Upper lobe of left lung (tissue), 6 donors: ENCODE data around the gene NUDT5. TPM values are rescaled to one million over a fixed set of nuclear protein-coding genes. Genes with fewer than 3 reads are reported as not detected.

ENCODE experiments used
- ATAC-seq, 2 donors: fragments of 200-7000 bp; cut with Tn5 transposase; one replicate each; pipeline ENCODE4 v1.9.1; 2022; ENCODE audit warnings: mild to moderate bottlenecking in 2 of 2, moderate library complexity in 2 of 2; ENCODE audit not compliant: low FRiP score in 2 of 2
- DNase-seq, 2 donors: peaks; one replicate each; pipeline ENCODE4 v3.0.0-alpha.2; 2019 to 2020
- H3K27ac ChIP-seq, 4 donors: fragments of 200-600 bp; sonication (generic); one replicate each; pipeline ENCODE4 v1.5.1; 2016 to 2019
- H3K27me3 ChIP-seq, 4 donors: fragments of 200-600 bp; sonication (generic); one replicate each; pipeline ENCODE4 v1.5.1; 2017 to 2019
- H3K36me3 ChIP-seq, 4 donors: fragments of 200-600 bp; sonication (generic); one replicate each; pipeline ENCODE4 v1.5.1; 2016 to 2019
- H3K4me1 ChIP-seq, 4 donors: fragments of 200-600 bp; sonication (generic); one replicate each; pipeline ENCODE4 v1.5.1; 2018 to 2019
- H3K4me3 ChIP-seq, 4 donors: fragments of 200-600 bp; sonication (generic); one replicate each; pipeline ENCODE4 v1.5.1; 2017 to 2019; ENCODE audit warnings: mild to moderate bottlenecking in 2 of 4, moderate library complexity in 1 of 4
- H3K9me3 ChIP-seq, 4 donors: fragments of 200-600 bp; sonication (generic); one replicate each; pipeline ENCODE4 v1.5.1; 2018 to 2019
- CTCF ChIP-seq, 6 experiments: fragments of 450-650 bp in 4 of 6; fragments of 200-600 bp in 2 of 6; sonication (generic) in 2 of 6; IDR thresholded peaks; one replicate each; pipeline ENCODE4 v1.5.1; 2016 to 2019; ENCODE audit warnings: antibody characterized with exemption in 6 of 6
- EP300 ChIP-seq, 4 donors: sonication (generic); formaldehyde crosslinking; IDR thresholded peaks; one replicate each; pipeline ENCODE4 v1.5.1; 2017; ENCODE audit warnings: antibody characterized with exemption in 4 of 4, control low read depth in 2 of 4
- POLR2A ChIP-seq, 4 donors: fragments of 450-650 bp; IDR thresholded peaks; one replicate each; pipeline ENCODE4 v1.5.1; 2016 to 2017; ENCODE audit warnings: antibody characterized with exemption in 4 of 4, mild to moderate bottlenecking in 2 of 4
- POLR2AphosphoS5 ChIP-seq, 2 donors: sonication (generic); formaldehyde crosslinking; IDR thresholded peaks; one replicate each; pipeline ENCODE4 v1.5.1; 2017; ENCODE audit warnings: antibody characterized with exemption in 2 of 2
- WGBS, 2 donors: methylation state at CpG; one replicate each; pipeline ENCODE4 v1.1.5; 2017 to 2018; 5-methylcytosine and 5-hydroxymethylcytosine counted together
- small RNA-seq, 4 donors: library from RNA; depleted of rRNA; stranded (forward); fragments of <200 nt; gene quantifications; one replicate each; pipeline ENCODE3, GENCODE V24; 2016
- total RNA-seq, 6 donors: library from RNA; depleted of rRNA in 4 of 6; stranded (reverse); fragments of >200 nt in 4 of 6; gene quantifications; one replicate each; pipeline versions ENCODE4 v1.1.0 to v1.2.1, GENCODE V29; 2016 to 2021
- donor health status: DM: no; HTN: no; CAD: no; lungs with moderate emphysema.
- donor health status: DM: no; HTN: yes; CAD: no; lungs with severe emphysema.

NUDT5 gene
- total RNA-seq, 6 donors from 2014 or later, result 13.5 to 50.4 (median 45.4) TPM

- TF ChIP-seq CTCF (IDR thresholded peaks at IDR 0.05) (no peak), POLR2A (IDR thresholded peaks at IDR 0.05) (no peak), POLR2AphosphoS5 (IDR thresholded peaks at IDR 0.05) (no peak), EP300 (IDR thresholded peaks at IDR 0.05) (no peak)
- 79 to 82% methylated on average over 3 of the region's 3 CpGs for WGBS, 2 donors
- no peaks in the 10 kb centered on the region for H3K27me3 ChIP-seq
- H3K9me3 ChIP-seq, result no peaks in the 10 kb centered on the region
- H3K27ac ChIP-seq, result no peak overlapping the region
- peaks cover 0 to under 1% (median 0%) of the 10 kb centered on the region in 4 donors for H3K4me1 ChIP-seq
- H3K4me3 ChIP-seq, result no peak overlapping the region
- H3K36me3 ChIP-seq, result peaks cover 3 to 46% (median 9%) of the 10 kb centered on the region in 4 donors
- no peak for ATAC-seq
- DNase-seq, result no peak
Observed at GRCh38 chr10:12135631-12136030, 60.1 kb downstream of the NUDT5 start.

GRCh38 chr10:12130237-12130872 is 65.3 kb downstream of the NUDT5 start:
- peak in 4 of 6 experiments; percentile 18 to 33 (median 20) for TF ChIP-seq CTCF (IDR thresholded peaks at IDR 0.05)
- no peak for TF ChIP-seq POLR2AphosphoS5 (IDR thresholded peaks at IDR 0.05)
- H3K9me3 ChIP-seq, result no peaks in the 10 kb centered on the region
- ATAC-seq (peak in 1 of 2 donors; percentile 69), DNase-seq (peak in 1 of 2 donors; percentile 26)
- peaks cover 0 to 8% (median 0%) of the 10 kb centered on the region in 4 donors for H3K36me3 ChIP-seq
- peak overlapping the region; percentile 89 to 99 (median 98) for H3K4me3 ChIP-seq
- peak overlapping the region in 3 of 4 donors; percentile 92 to 95 (median 94) for H3K27ac ChIP-seq
- H3K27me3 ChIP-seq, result no peaks in the 10 kb centered on the region
- 30 to 32% methylated on average over 11 of the region's 11 CpGs for WGBS, 2 donors
- peaks cover 0 to 13% (median 9%) of the 10 kb centered on the region in 4 donors for H3K4me1 ChIP-seq

- TF ChIP-seq POLR2A (IDR thresholded peaks at IDR 0.05) (peak in 3 of 4 donors; percentile 38 to 87 (median 65)), EP300 (IDR thresholded peaks at IDR 0.05) (no peak), POLR2AphosphoS5 (IDR thresholded peaks at IDR 0.05) (peak; percentile 63 to 74)
- H3K4me1 ChIP-seq, result peaks cover 0 to 13% (median 9%) of the 10 kb centered on the region in 4 donors
- WGBS, 2 donors, result 0 to 1% methylated on average over 27 to 92 of the region's 108 CpGs
- peak within 1 kb of the TSS; percentile 89 to 99 (median 98) for H3K4me3 ChIP-seq
- peak within 1 kb of the TSS; percentile 92 to 97 (median 94) for H3K27ac ChIP-seq
- no peaks in the 10 kb centered on the region for H3K27me3 ChIP-seq
- ATAC-seq (peak; percentile 98 to 99), DNase-seq (peak; percentile 97 to 100)
- H3K9me3 ChIP-seq, result no peaks in the 10 kb centered on the region
- H3K36me3 ChIP-seq, result peaks cover 0 to 4% (median 0%) of the 10 kb centered on the region in 4 donors
Observed at GRCh38 chr10:12129222-12130111, 66.2 kb downstream of the NUDT5 start, which contains the start of gene SEC61A2. TSS of gene SEC61A2 (plus strand) at chr10:12129677. CDS start at chr10:12129788, 111 bp downstream.

- no peaks in the 10 kb centered on the region for H3K4me1 ChIP-seq
- no peak for DNase-seq
Observed at GRCh38 chr10:12121673-12122072, 74.0 kb downstream of the NUDT5 start.

More at GRCh38 chr10:12121673-12122072, 74.0 kb downstream of the NUDT5 start:
- Histone ChIP-seq H3K4me3 (no peak overlapping the region), H3K27ac (no peak overlapping the region), H3K9me3 (no peaks in the 10 kb centered on the region), H3K36me3 (peaks cover 6 to 43% (median 29%) of the 10 kb centered on the region in 4 donors), H3K27me3 (no peaks in the 10 kb centered on the region)
- no peak for TF ChIP-seq POLR2A (IDR thresholded peaks at IDR 0.05)
- TF ChIP-seq CTCF (IDR thresholded peaks at IDR 0.05), result no peak
- no peak for TF ChIP-seq POLR2AphosphoS5 (IDR thresholded peaks at IDR 0.05)
- TF ChIP-seq EP300 (IDR thresholded peaks at IDR 0.05), result no peak
- WGBS, 2 donors, result 87 to 90% methylated on average over 4 of the region's 4 CpGs
- no peak for ATAC-seq

Small RNA genes lying within 50 kb of the gene (small RNA-seq; reads per million reads assigned to genes)
- gene MIR548AK (0 reads per million in 4 donors), gene RNU6-88P (0 reads per million in 4 donors)

Other genes with a start within 250 kb of the NUDT5 start
- gene UPF2, start 153.1 kb downstream of the NUDT5 start, total RNA-seq, result 10 to 100 TPM; 16.0 to 44.0 (median 17.3) TPM
- 10 to 100 TPM; 14.5 to 95.3 (median 22.6) TPM for gene DHTKD1, start 126.9 kb downstream of the NUDT5 start, total RNA-seq
- gene SEC61A2, start 66.2 kb downstream of the NUDT5 start, total RNA-seq, result 1 to 10 TPM; 3.2 to 9.3 (median 5.9) TPM
- 10 to 100 TPM; 19.9 to 57.5 (median 42.6) TPM for gene CDC123, start 297 bp upstream of the NUDT5 start, total RNA-seq
- gene CAMK1D, start 153.7 kb upstream of the NUDT5 start, total RNA-seq, result 10 to 100 TPM in 5 of 6 donors, 1 to 10 TPM in 1; 6.2 to 29.2 (median 19.0) TPM